Heart left ventricle (tissue), 13 donors: Measurements from ENCODE around the gene VPS37D.

Experiments
- CTCF ChIP-seq, 12 donors: fragments of 200-600 bp; sonication (generic) in 4 of 12; IDR thresholded peaks; one replicate each; pipeline versions ENCODE4 v1.5.0 to v1.8.0; 2018 to 2022; ENCODE audit warnings: antibody characterized with exemption in 12 of 12, mild to moderate bottlenecking in 5 of 12
- POLR2A ChIP-seq, 2 donors: fragments of 450-650 bp; IDR thresholded peaks; one replicate each; pipeline ENCODE4 v1.6.1; 2017; ENCODE audit warnings: antibody characterized with exemption in 2 of 2, mild to moderate bottlenecking in 2 of 2, moderate library complexity in 2 of 2
- donor health status: ischemic (EF 13 %, LVEDD 7.1; RV severe dilation, severe dysfunction).
- donor health status: DM: no; HTN: yes; CAD: no.
- donor health status: DM: no; HTN: no; CAD: no.
- donor health status: ischemic (EF 25% LVEDD 6.9; RV normal size, moderate dysfunction).
- donor health status: ischemic (EF 25% LVEDD 5.7; RV mildly dilated, moderate dysfunction).
- donor health status: ischemic (EF 35%, LVEDD 5.7; RV mildly dilated, moderate dysfunction).
- donor health status: nonischemic (EF 11% LVEDD 7.7; RV severe dilation, severe dysfunction).
- donor health status: DM: yes; HTN: yes; CAD: no.
- donor health status: PGD.
- donor health status: ischemic (EF 29% LVEDD 5.4; RV normal size, mild dysfunction).
- donor health status: nonischemic (EF 23%, LVEDD 6.1; RV moderate dilation, normal function).

GRCh38 chr7:73633323-73633722, 34.3 kb upstream of the VPS37D start:
- no peak for TF ChIP-seq POLR2A (IDR thresholded peaks at IDR 0.05)
- TF ChIP-seq CTCF (IDR thresholded peaks at IDR 0.05) = no peak
